Mucosa of gallbladder (tissue), 1 donor: ENCODE results near the gene C10orf67. TPM values are rescaled to one million over a fixed set of nuclear protein-coding genes. Genes with fewer than 3 reads are reported as not detected.
"Not testable (repeated sequence)": the region's sequence is repeated elsewhere in the genome, so short reads cannot be mapped to it uniquely, and the experiment has no call there.

Experiments used
- DNase-seq: peaks from one replicate; pipeline ENCODE4 v3.0.0-alpha.2; 2020; ENCODE audit warnings: low spot score
- total RNA-seq: library from RNA; stranded (reverse); gene quantifications from one replicate; pipeline ENCODE4 v1.2.1, GENCODE V29; 2021
- donor health status: DM: no; HTN: no; CAD: no.

C10orf67 gene
- total RNA-seq, 1 donor from 2014 or later = 0.14 TPM

DNA sequence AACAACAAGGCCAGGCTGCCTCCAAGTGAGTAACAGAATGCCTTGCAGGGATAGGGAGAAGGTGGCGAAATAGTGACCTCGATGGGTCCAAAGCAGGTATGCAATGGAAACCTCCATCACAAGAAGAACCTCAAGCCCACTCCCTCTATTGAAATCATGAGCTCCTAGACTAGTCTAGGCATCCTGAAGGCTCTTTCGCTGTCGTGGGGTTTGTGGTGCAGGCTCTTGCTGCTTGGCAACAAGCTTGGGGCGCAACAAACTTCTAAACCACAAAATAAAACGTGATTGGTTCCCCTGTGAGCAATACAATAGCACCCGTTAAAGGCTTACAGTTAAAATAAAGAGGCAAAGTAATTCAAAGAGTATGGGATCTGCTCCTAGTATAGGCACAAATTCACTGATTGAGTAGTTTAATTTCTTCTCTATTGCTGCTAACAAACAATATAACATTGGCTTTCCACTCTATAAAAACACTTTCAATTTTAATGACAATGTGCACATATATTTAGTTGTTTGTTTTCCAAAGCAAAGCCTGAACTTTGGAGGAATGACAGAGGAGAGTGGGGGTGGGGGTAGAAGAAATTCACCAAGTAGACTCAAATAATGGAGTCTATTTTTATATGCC, 64.1 kb downstream of the C10orf67 start:
- no peak for DNase-seq

DNA sequence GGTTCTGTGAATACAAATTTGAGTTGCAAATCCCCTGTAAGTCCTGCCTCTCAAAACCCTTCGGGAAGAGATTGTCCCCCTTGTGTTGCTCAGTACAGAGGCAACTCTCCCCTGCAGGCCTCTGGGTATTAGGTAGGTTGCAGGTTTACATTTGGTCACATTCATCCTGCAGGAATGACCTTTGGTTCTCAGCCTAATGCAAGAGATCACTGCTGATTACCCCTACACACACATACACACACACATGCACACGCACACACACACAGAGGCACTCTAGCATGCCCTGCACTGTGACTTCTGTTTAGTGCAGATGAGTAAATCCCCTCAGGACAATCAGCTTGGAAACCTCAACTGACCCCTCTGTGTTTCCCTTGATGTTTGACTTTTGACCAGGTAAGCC, 69.2 kb downstream of the C10orf67 start:
- DNase-seq = no peak

DNA sequence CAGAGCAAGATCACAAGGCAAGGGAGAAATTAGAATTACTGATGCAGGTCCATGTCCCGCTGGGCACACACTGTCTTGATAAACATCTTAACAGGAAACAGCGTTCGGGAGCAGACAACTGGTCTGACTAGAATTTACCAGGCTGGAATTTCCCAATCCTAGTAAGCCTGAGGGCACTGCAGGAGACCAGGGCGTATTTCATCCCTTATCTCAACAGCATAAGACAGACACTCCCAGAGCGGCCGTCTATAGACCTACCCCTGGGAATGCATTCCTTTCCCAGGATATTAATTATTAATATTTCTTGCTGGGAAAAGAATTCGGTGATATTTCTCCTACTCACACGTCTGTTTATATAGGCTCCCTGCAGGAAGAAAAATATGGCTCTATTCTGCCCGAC, 70.4 kb downstream of the C10orf67 start:
- DNase-seq = not testable (repeated sequence)

DNA sequence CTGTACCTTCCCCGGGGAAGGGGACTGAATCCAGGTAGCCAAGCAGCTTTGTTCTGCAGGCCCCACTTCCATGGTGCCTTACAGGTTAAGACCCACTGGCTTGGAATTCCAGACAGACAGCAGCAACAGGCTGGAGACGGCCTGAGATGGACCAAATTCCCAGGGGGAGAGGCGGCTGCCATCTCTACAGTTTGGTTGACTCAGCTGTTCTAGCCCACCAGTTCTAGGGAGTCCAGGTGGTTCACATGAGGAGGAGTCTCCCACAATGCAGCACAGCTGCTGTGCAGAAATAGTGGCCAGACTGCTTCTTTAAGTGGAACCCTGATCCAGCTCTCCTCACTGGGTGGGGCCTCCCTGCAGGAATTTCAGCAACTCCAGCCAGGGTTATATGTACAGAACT, 74.1 kb downstream of the C10orf67 start:
- no peak for DNase-seq

DNA sequence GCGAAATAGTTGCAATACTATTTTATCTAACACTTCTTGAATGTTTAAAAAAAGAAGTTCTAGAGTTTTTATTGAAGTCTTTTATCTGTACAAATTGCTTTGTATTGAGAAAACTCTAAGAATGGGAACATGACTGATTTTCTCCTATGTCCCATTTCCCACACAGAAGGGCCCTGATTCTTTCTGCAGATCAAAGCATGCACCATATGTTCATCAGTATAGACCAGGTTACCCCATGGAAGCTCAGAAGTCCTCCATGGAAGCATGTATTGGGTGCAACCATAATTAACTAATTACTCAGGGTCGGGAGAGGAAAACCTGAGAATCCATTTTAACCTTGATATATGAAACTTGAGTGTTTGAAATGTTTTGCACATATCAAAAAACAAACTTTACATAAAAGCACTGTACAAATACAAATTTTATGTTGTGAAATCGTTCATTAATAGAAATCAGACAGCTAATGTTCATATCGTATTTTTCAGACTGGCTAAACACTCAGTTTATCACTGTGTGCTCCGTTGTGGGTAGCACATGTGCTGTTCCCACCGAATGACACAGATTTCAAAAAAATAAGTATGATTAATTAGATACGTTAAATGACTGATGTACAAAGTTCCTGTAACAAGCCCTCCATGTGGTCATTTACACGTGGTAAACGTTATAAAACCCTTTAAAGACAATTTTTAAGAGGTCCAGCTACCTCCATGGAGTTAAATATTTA, 81.0 kb downstream of the C10orf67 start:
- no peak for DNase-seq

DNA sequence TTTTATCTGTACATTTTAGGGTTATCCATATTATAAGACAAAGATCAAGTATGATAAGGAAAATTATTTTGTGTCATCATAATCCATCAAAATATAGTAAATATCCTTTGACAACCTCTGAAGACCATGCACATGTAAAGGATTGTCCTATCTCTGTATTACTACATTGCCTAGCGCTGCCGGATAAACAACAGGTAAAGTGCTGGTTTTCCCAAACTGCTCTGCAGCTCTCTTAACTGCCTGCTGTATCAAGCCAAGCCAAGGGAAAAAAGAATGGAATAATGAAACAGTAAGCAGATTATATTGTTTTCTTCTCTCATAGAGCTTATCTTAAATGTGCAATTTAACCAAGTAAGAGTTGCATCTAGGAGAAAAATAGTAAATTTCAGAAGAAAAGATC, 81.7 kb downstream of the C10orf67 start:
- no peak for DNase-seq

DNA sequence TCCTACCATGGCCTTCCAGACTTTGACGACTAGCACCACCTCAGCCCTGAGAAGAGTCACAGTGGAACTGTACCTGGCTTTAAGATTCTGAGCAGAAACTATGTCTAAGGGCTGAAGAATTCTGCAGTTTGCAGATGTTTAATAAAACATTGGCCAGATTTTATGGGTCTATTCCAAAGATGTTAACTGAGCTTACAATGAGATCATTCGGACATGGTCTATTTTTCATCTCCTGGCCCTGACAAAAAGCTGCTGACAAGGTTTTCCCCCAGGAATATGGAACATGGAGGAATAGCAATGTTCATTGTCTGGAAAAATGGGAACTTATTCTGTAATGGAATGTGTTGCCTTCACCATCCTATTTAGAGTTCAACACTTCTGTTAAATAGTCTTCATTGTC, 86.1 kb downstream of the C10orf67 start:
- no peak for DNase-seq

DNA sequence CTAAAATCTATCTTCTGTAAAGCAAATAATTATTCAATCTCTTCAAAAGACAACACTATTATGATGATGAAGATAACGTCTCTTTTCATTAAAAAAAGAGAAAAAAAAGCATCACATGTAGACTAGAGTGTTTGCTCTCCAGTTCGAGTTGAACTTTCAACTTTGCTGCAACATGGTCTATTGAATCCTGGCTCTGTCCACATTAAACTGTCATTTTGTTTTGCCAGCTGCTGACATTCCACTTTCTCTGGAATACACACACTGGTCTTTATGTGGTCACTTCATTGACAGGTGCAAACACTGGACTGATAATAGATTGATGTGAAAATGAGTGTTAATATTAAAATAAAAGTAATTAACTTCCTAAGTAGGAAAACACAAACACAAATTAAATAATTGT, 90.8 kb downstream of the C10orf67 start:
- DNase-seq = no peak

DNA sequence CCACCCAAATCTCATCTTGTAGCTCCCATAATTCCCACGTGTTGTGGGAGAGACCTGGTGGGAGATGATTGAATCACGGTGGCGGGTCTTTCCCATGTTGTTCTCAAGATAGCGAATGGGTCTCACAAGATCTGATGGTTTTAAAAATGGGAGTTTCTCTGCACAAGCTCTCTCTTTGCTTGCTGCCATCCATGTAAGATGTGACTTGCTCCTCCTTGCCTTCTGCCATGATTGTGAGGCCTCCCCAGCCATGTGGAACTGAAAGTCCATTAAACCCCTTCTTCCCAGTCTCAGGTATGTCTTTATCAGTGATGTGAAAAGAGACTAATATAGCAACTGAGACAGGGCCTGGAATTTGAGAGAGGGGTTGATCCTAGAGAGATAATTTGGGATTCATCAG, 91.7 kb downstream of the C10orf67 start:
- not testable (repeated sequence) for DNase-seq

DNA sequence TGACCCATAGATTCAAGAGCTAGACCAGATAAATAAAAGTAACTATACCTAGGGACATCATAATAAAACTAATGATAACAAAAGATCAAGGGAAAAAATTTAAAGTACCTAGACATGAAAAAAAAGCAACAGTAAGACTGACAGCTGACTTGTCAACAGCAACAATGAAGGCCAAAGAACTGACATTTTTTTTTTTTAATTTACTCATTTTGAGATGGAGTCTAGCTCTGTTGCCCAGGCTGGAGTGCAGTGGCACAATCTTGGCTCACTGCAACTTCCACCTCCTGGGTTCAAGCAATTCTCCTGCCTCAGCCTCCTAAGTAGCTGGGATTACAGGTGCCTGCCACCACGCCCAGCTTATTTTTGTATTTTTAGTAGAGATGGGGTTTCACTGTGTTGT, 102.8 kb downstream of the C10orf67 start:
- not testable (repeated sequence) for DNase-seq

DNA sequence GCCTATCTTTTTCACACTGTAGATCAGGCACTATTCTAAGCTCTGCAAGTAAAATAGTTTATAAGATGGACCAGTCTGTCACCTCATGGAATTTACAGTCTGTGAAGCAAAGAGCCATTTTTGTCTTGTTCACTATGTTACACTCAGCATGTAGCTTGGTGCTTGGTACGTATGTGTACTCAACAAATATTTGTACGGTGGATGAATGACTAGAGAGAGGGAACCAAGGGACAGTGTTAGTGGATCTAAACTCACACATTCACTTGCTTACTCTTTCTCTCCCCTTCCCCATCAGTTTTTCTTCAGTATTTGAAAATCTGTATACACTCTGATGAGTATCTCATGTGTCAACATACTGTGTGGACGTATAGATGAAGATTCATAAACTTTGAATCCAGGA, 106.6 kb downstream of the C10orf67 start:
- no peak for DNase-seq

DNA sequence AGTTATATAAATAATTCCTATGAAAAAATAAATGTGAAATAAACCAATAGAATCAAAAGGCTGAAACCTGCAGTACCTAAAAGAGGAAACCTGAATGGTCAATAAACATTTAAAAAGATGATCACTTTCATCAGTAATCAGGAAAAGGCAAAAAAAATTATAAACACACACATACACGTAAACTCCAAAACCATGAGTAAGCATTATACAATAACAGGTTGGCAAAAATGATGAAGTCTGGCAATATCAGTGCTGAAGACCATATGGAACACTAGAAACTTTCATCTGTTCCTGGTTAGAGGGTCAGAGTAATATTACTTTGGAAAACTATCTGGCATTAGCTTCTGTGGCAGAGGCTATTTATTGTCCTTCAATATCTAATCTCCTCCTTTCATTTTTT, 114.0 kb downstream of the C10orf67 start:
- no peak for DNase-seq

DNA sequence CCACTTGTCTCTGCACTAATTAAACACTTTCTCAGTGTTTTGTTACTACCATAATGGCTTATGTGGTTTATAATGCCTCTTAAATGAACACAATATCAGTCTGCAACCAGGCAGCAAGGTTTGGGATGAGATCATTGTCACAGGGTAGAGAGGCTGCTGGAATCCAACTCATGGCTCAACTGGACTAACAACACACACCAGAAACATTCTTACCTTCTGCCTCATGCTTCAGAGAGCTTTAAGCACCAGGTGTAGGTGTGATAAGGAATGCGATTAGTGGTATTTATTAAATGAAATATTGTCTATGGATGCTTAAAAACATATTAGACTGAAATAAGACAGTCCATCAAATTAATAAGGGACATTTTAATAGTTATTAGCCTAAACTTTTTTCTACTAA, 127.1 kb downstream of the C10orf67 start:
- DNase-seq = no peak

DNA sequence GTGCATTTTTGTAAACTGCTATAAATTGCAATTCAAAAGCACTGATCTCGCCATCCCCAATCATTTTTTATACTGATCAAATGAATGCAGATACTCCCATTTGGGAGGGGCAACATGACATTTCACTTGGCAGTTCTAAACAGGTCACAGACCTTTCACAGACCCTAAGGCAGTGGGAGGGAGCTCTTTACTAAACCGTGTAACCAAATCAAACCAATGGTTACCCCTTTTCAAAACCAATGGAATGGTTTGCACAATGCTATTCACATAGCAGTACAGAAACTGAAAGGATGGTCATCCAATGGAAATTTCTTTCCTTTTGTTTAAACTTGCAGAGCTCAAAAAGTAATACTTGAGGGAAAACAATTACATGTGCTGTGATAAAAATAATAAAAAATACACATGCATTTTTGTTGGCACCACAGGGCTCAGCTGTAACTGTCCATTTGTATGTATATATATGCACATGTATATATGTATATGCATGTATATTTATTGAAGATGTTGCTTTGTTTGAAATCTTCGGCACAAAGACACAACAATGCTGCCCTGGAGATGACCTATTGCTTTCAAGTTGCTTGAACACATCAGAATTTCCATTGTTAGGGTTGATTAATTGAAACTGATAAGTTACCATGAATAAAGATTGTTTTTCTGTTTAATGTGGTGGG, 138.5 kb downstream of the C10orf67 start:
- no peak for DNase-seq

DNA sequence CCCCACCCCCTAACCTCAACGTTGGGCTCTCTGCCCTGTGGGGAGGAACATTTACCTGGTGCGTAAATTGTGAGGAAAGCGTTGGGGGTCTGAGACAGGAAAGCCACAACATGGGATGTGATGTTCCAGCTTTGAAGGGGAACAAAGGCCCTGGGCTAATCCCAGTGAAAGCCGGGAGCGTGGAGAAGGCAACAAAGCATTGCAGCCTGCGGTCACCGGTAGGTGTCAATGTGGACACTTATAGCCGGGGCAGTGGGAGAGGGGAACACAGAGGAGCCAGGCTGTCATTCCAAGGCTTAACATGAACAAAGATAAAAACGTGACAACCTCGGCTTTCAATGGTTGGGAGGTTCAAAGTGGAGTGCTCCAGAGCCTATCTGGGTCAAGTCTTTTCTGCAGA, 139.8 kb downstream of the C10orf67 start:
- DNase-seq = no peak

DNA sequence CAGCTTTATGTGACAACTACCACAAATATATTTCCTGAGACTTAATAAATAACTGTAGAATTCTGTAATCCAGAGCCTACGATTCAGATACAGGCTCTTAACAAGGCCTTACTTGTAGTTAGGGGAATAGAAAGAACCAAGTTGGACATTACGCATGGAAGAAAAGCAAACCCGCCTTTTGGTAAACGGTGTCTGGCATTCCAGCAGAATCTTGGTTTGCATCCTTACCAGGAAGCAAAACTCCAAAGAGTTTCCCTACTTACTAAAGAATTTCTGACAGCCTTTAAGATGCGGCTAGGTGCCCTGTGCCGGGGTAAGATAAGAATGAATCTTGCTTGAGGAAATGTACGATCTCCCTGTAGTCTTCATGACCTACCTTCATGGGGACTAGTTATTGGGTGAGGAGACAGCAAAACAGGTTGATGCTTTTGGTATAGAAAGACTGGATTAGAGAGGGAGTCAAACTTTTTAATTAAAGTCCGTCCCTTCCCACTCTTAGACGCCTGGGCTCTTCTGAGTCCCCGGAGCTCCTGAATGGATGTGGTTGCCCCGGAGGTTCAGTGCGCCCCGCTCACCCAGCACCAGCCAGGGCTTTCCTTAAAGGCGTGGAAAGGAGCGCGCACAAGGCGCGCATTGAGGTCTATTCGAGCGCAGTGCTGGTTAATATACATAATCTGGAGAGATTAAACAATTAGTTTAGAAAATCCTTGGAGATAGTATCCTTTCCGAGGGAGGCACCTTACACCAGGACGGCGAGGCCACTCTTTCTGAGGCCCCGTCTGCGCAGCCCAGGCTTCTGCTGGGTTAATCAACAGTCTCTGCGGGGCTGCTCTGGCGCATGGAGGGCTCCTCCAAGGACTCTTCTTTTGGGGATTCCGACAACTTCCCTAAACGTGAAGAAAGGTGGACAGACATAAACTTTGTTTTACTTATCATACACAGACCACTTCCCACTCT, 140.9 kb downstream of the C10orf67 start:
- DNase-seq = no peak

DNA sequence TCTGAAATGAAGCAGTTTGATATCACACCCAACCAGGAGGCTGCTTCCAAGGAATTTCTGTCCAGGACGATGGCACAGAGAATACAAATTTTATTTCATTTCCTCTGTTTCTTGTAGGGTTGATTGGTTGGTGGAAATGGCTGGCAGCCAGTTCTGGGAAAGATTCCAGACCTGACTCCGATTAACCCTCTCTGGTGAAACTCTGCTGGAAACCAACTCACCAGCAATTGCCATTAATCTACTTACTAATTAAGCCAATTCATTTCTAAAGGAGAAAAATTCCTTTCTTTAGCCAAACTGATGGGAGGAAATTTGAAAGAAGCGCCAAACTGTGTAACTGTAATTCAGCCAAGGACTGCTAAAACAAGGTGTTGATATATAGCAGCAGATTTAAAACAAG, 141.8 kb downstream of the C10orf67 start:
- no peak for DNase-seq

DNA sequence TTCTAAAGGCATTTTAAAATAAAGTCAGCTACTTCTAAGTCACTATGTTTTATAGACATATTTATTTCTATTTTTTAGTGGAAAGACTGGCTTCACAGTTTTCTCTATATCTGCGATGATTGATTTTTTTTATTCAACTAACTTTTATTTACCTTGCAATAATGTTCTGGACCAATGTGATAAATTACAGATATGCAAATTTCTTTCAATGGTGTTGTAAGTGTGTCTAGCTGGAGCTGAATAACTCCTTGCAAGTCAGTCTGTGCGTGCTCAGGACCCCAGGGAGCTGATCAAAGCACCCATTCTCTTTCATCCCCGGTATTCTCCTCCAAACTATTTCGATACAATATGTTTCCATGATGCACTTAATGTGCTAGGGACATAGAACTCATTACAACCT, 142.8 kb downstream of the C10orf67 start:
- no peak for DNase-seq

DNA sequence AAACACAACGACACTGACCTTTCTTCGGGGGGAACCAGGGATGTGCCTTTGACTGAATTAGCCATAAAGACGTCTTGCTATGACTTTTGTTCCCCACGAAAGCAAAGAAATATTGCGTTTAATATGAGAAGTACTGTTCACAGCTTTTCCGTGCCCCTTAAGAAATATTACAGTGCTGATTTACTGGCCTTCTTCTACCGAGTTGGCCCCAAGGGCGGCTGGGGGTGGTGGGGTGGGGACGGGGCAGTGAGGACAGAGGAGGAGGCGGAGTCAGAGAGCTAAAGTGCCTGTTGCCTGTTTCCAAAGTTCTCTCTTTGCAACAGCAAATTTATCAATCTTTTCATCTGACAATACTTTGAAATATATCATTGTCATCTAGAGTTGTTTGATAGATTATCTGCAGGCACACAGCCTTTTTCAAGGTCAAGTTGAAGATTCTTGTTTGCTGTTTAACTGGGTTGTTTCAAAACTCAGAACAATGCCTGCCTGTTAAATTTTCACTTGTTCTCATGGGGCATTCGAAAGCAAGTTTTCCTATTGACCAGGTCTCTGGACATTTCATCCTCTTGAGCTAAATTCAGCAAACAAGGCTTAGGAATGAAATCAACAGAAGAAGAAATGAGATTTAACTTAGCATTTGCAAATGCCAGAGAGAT, 143.5 kb downstream of the C10orf67 start:
- DNase-seq = no peak

DNA sequence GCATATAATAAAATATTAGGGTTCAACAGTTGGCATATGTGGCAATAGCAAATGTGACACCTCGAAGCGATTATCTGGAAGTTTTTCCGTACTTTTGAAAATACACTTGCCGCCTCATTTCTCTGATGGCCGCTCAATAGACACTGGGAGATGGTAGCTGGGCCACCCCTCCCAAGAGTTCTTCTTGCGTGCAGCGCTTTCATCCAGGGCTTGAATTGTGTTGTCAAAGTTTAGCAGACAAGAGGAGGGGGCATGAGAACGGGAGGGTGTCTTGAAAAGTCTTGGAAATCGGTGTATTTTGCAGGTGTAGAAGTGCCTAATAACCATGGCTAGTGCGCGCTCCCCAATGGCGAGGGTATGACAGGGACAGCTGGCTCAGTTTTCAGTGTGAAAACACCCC, 144.0 kb downstream of the C10orf67 start:
- DNase-seq = no peak

DNA sequence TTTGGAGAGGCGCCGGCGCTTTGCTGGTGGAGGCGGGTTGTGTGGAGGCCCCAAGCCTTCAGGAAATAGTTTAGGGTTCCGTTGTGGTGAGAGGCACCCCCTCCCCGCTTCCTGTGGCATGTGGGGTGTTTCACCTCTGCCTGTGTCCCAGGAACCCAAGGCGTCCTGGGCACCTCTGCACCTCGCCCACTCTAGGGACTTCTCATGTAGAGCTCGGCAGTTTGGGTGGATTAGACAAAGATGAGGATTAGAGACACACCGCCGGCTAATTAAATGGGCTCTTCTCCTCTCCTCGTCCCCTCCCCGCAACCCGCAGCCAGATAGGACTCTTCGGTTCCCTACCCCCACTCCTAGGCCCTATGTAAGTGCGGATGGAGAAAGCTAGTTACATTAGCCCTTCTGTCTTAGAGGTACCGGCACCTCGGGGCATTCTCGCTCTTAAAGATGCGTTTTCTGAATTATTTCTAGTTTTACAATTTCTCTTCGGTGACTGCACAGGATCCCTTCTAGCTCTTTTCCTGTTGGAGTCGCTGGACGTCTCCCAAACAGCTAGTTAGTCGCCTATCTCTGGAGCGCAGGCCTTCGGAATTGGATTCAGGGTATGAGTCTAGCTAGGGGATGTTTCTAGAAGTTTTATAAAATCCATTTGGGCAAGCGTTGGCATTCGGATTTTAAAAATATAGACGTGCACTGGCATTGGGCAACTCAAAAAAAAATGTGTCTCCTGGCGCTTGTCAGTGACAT, 144.7 kb downstream of the C10orf67 start:
- DNase-seq = no peak
